PC-9 (cell line): ENCODE measurements around the gene ZNF845. TPM values are rescaled to one million over a fixed set of nuclear protein-coding genes. Genes with fewer than 3 reads are reported as not detected.

Source experiments
- BruUV-seq: library from RNA; stranded (reverse); fragments of 400-500 nt; replicated peaks from 2 replicates; lab custom pipeline; 2021; lab: Mats Ljungman, UMichigan
- CTCF ChIA-PET: fragments of 300-600 bp; sonication (Branson Sonifier 250); formaldehyde crosslinking; loops from one replicate; lab custom pipeline; 2022; ENCODE audit warnings: antibody characterized with exemption; lab: Charles Lee
- POLR2A ChIA-PET: fragments of 300-600 bp; sonication (Branson Sonifier 250); formaldehyde crosslinking; loops from one replicate; lab custom pipeline; 2022; ENCODE audit warnings: antibody characterized with exemption; ENCODE audit not compliant: unreplicated experiment; lab: Charles Lee
- DNase-seq, 2 experiments: peaks; one replicate each; pipeline versions ENCODE4 v3.0.0 to v3.0.0-alpha.2; 2015 to 2022; ENCODE audit warnings: mixed read lengths in 1 of 2
- H2AFZ ChIP-seq: fragments of 200-600 bp; sonication (generic); 2 replicates; pipeline ENCODE4 v1.8.1; 2017; ENCODE audit warnings: antibody characterized with exemption
- H3F3A ChIP-seq: fragments of 200-600 bp; sonication (generic); 2 replicates; pipeline ENCODE4 v1.8.1; 2017; ENCODE audit warnings: antibody characterized with exemption, mild to moderate bottlenecking, low read depth; ENCODE audit not compliant: insufficient read depth
- H3K27ac ChIP-seq: fragments of 200-600 bp; sonication (generic); 2 replicates; pipeline ENCODE4 v1.6.1; 2016; ENCODE audit warnings: mixed run types
- H3K27me3 ChIP-seq: fragments of 200-600 bp; sonication (generic); 2 replicates; pipeline ENCODE4 v1.6.1; 2016; ENCODE audit warnings: low read depth, mixed run types; ENCODE audit not compliant: insufficient read depth
- H3K36me3 ChIP-seq: fragments of 200-600 bp; sonication (generic); 2 replicates; pipeline ENCODE4 v1.6.1; 2016; ENCODE audit warnings: low read depth, mixed run types
- H3K4me1 ChIP-seq: fragments of 200-600 bp; sonication (generic); replicated peaks from 2 replicates; pipeline ENCODE4 v1.6.1; 2016; ENCODE audit warnings: mixed run types; ENCODE audit not compliant: insufficient read depth
- H3K4me2 ChIP-seq: fragments of 200-600 bp; sonication (generic); 2 replicates; pipeline ENCODE4 v1.6.1; 2017; ENCODE audit warnings: mixed run types
- H3K4me3 ChIP-seq: fragments of 200-600 bp; sonication (generic); 2 replicates; pipeline ENCODE4 v1.6.1; 2016; ENCODE audit warnings: mixed run types
- H3K79me2 ChIP-seq: fragments of 200-600 bp; sonication (generic); 2 replicates; pipeline ENCODE4 v1.6.1; 2017; ENCODE audit warnings: low read depth, mixed run types
- H3K9me2 ChIP-seq: fragments of 200-600 bp; sonication (generic); 2 replicates; pipeline ENCODE4 v1.8.1; 2017; ENCODE audit warnings: mild to moderate bottlenecking; ENCODE audit not compliant: insufficient read depth
- H3K9me3 ChIP-seq: fragments of 200-600 bp; sonication (generic); 2 replicates; pipeline ENCODE4 v1.8.1; 2016; ENCODE audit warnings: low read depth; ENCODE audit not compliant: insufficient read depth
- H4K20me1 ChIP-seq: fragments of 200-600 bp; sonication (generic); 2 replicates; pipeline ENCODE4 v1.8.1; 2017; ENCODE audit not compliant: insufficient read depth
- CTCF ChIP-seq: fragments of 200-600 bp; sonication (generic); conservative IDR thresholded peaks from 2 replicates; pipeline ENCODE4 v1.6.1; 2017; ENCODE audit warnings: mixed run types, antibody characterized with exemption, mild to moderate bottlenecking, moderate library complexity
- EZH2 ChIP-seq: fragments of 200-600 bp; sonication (generic); IDR thresholded peaks from 2 replicates; pipeline ENCODE4 v1.8.0; 2017; ENCODE audit warnings: antibody characterized with exemption, low read depth
- intact Hi-C: fragments of 100-400 bp; cut with micrococcal nuclease; formaldehyde crosslinking; loops from one replicate; pipeline ENCODE4 v1.10.0; 2022; ENCODE audit not compliant: unreplicated experiment
- total RNA-seq: library from RNA; stranded (reverse); gene quantifications from 2 replicates; pipeline ENCODE4 v1.2.3, GENCODE V29; 2021

Gene ZNF845
- total RNA-seq, 1 experiment from 2014 or later, result 8.6 TPM

- H4K20me1 ChIP-seq, result no peaks in the 10 kb centered on the region
- H3K27me3 ChIP-seq, result no peaks in the 10 kb centered on the region
- no peak for TF ChIP-seq CTCF
- no peak for TF ChIP-seq EZH2
- H3K4me1 ChIP-seq, result no peaks in the 10 kb centered on the region
- H3F3A ChIP-seq, result no peaks in the 10 kb centered on the region
- POLR2A ChIA-PET, result no interaction called here
- no peak overlapping the region for H2AFZ ChIP-seq
- no peak overlapping the region for H3K27ac ChIP-seq
- no peaks in the 10 kb centered on the region for H3K9me2 ChIP-seq
- BruUV-seq, result no TSS peak
- CTCF ChIA-PET, result no interaction called here
- no peak for DNase-seq
- H3K4me3 ChIP-seq, result no peak overlapping the region
- intact Hi-C loops, result no loop called here
- H3K36me3 ChIP-seq, result peaks cover 42% of the 10 kb centered on the region
- H3K9me3 ChIP-seq, result peaks cover 33% of the 10 kb centered on the region
- no peaks in the 10 kb centered on the region for H3K79me2 ChIP-seq
- no peak overlapping the region for H3K4me2 ChIP-seq
Observed at GRCh38 chr19:53374288-53374687, 40.7 kb downstream of the ZNF845 start.

GRCh38 chr19:53374743-53375142 is 41.2 kb downstream of the ZNF845 start:
- no peaks in the 10 kb centered on the region for H3K79me2 ChIP-seq
- peaks cover 36% of the 10 kb centered on the region for H3K9me3 ChIP-seq
- no peak overlapping the region for H3K4me2 ChIP-seq
- H4K20me1 ChIP-seq, result no peaks in the 10 kb centered on the region
- H3K4me1 ChIP-seq, result no peaks in the 10 kb centered on the region
- BruUV-seq, result no TSS peak
- peaks cover 47% of the 10 kb centered on the region for H3K36me3 ChIP-seq
- H3K4me3 ChIP-seq, result no peak overlapping the region
- no peak overlapping the region for H3K27ac ChIP-seq
- ChIA-PET POLR2A (no interaction called here), CTCF (no interaction called here)
- H3K9me2 ChIP-seq, result no peaks in the 10 kb centered on the region
- intact Hi-C loops, result no loop called here
- H2AFZ ChIP-seq, result no peak overlapping the region
- no peaks in the 10 kb centered on the region for H3F3A ChIP-seq
- DNase-seq, result no peak
- H3K27me3 ChIP-seq, result no peaks in the 10 kb centered on the region
- TF ChIP-seq EZH2 (no peak), CTCF (no peak)

- no TSS peak for BruUV-seq
- POLR2A ChIA-PET, result no interaction called here
Observed at GRCh38 chr19:53381376-53381775, 47.8 kb downstream of the ZNF845 start.

More at GRCh38 chr19:53381376-53381775, 47.8 kb downstream of the ZNF845 start:
- no peak overlapping the region for H3K4me3 ChIP-seq
- peaks cover 63% of the 10 kb centered on the region for H3K36me3 ChIP-seq
- CTCF ChIA-PET, result no interaction called here
- H3K79me2 ChIP-seq, result no peaks in the 10 kb centered on the region
- TF ChIP-seq CTCF (no peak), EZH2 (no peak)
- H3F3A ChIP-seq, result no peaks in the 10 kb centered on the region
- no peak overlapping the region for H2AFZ ChIP-seq
- H4K20me1 ChIP-seq, result no peaks in the 10 kb centered on the region
- no peaks in the 10 kb centered on the region for H3K9me2 ChIP-seq
- H3K9me3 ChIP-seq, result peaks cover 83% of the 10 kb centered on the region
- no peak for DNase-seq
- no peak overlapping the region for H3K27ac ChIP-seq
- intact Hi-C loops, result no loop called here
- no peaks in the 10 kb centered on the region for H3K27me3 ChIP-seq
- H3K4me1 ChIP-seq, result no peaks in the 10 kb centered on the region
- H3K4me2 ChIP-seq, result no peak overlapping the region
